KMS-11 (cell line): ENCODE data around the gene SCUBE1.

ENCODE experiments used
- H2AFZ ChIP-seq: fragments of 200-600 bp; sonication (generic); 2 replicates; pipeline ENCODE4 v1.6.1; 2016; ENCODE audit warnings: antibody characterized with exemption, mixed run types, low read depth
- H3K27ac ChIP-seq: fragments of 200-600 bp; sonication (generic); 2 replicates; pipeline ENCODE4 v1.6.1; 2016; ENCODE audit warnings: mild to moderate bottlenecking, mixed run types
- H3K27me3 ChIP-seq: fragments of 200-600 bp; sonication (generic); 2 replicates; pipeline ENCODE4 v1.6.1; 2017; ENCODE audit warnings: mild to moderate bottlenecking, low read depth, mixed run types, moderate library complexity; ENCODE audit not compliant: insufficient read depth
- H3K36me3 ChIP-seq: fragments of 200-600 bp; sonication (generic); 2 replicates; pipeline ENCODE4 v1.6.1; 2017; ENCODE audit warnings: mild to moderate bottlenecking, mixed run types; ENCODE audit not compliant: insufficient read depth
- H3K4me1 ChIP-seq: fragments of 200-600 bp; sonication (generic); 2 replicates; pipeline ENCODE4 v1.6.1; 2016; ENCODE audit warnings: mild to moderate bottlenecking, low read depth, mixed run types; ENCODE audit not compliant: poor library complexity, severe bottlenecking
- H3K4me2 ChIP-seq: fragments of 200-600 bp; sonication (generic); 2 replicates; pipeline ENCODE4 v1.7.0; 2016; ENCODE audit warnings: mild to moderate bottlenecking, mixed run types
- H3K4me3 ChIP-seq: fragments of 200-600 bp; sonication (generic); IDR thresholded peaks from 2 replicates; pipeline ENCODE4 v1.6.1; 2017; ENCODE audit warnings: low read depth, low read length, mixed read lengths; ENCODE audit not compliant: insufficient read depth
- H3K79me2 ChIP-seq: fragments of 200-600 bp; sonication (generic); 2 replicates; pipeline ENCODE4 v1.6.1; 2016; ENCODE audit warnings: low read depth, mixed run types; ENCODE audit not compliant: insufficient read depth
- H3K9ac ChIP-seq: fragments of 200-600 bp; sonication (generic); 2 replicates; pipeline ENCODE4 v1.6.1; 2016; ENCODE audit warnings: mild to moderate bottlenecking, mixed run types
- H4K20me1 ChIP-seq: fragments of 200-600 bp; sonication (generic); 2 replicates; pipeline ENCODE4 v1.6.1; 2016; ENCODE audit warnings: mild to moderate bottlenecking, mixed run types; ENCODE audit not compliant: insufficient read depth
- TF ChIP-seq, protein P1 (sequence below): fragments of 200-600 bp; sonication (generic); conservative IDR thresholded peaks from 2 replicates; pipeline ENCODE4 v1.6.1; 2017; ENCODE audit warnings: low read depth, mild to moderate bottlenecking, antibody characterized with exemption, low read length, moderate library complexity, mixed read lengths

The SCUBE1 gene

DNA sequence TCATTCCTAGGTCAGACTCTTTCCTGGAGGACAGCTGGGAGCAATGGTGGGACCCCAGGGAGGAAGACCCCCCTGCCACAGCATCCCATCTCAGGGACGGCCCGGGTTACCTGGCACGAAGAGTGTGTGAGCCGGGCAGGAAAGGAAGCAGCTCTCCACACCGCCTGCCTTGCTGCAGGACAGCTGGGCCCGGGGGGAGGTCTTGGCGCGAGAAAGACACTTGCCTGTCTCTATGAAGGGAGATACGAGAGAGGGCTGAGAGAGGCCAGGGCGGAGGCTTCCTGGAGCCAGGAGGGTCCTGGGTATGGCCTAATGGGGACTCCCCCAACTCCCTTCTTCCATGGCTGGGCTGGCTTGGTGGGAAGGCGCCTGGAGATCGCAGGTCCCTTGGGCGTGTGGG is 120.2 kb downstream of the SCUBE1 start:
- Histone ChIP-seq H3K4me2 (no peak overlapping the region), H4K20me1 (no peaks in the 10 kb centered on the region), H3K9ac (no peak overlapping the region), H3K4me1 (no peaks in the 10 kb centered on the region), H3K27me3 (peaks cover 44% of the 10 kb centered on the region), H3K79me2 (no peaks in the 10 kb centered on the region), H3K4me3 (no peak overlapping the region), H3K27ac (no peak overlapping the region), H2AFZ (no peak overlapping the region), H3K36me3 (no peaks in the 10 kb centered on the region)
- TF ChIP-seq, protein P1, sequence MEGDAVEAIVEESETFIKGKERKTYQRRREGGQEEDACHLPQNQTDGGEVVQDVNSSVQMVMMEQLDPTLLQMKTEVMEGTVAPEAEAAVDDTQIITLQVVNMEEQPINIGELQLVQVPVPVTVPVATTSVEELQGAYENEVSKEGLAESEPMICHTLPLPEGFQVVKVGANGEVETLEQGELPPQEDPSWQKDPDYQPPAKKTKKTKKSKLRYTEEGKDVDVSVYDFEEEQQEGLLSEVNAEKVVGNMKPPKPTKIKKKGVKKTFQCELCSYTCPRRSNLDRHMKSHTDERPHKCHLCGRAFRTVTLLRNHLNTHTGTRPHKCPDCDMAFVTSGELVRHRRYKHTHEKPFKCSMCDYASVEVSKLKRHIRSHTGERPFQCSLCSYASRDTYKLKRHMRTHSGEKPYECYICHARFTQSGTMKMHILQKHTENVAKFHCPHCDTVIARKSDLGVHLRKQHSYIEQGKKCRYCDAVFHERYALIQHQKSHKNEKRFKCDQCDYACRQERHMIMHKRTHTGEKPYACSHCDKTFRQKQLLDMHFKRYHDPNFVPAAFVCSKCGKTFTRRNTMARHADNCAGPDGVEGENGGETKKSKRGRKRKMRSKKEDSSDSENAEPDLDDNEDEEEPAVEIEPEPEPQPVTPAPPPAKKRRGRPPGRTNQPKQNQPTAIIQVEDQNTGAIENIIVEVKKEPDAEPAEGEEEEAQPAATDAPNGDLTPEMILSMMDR = no peak

DNA sequence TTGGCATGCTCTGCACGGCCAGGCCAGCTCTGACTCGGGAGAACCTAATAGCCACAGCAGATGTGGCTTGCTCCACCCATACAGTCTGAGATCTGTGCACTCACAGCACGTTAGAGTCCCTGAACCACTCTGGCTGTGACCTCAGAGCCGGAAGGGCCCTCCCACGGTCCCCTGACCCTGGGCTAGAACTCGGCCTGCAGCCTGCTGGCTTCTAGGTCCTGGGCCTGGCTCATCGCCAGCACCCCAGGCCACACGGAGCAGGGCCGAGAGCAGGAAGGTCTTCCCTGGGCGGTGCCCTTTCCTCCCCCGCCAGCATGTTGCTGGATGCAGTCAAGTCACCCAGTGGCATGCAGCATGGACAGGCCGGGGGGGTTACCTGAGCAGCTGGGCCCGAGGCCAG is 120.9 kb downstream of the SCUBE1 start:
- no peak overlapping the region for H3K4me2 ChIP-seq
- no peak overlapping the region for H3K4me3 ChIP-seq
- H3K27me3 ChIP-seq = peaks cover 44% of the 10 kb centered on the region
- no peaks in the 10 kb centered on the region for H3K79me2 ChIP-seq
- H3K9ac ChIP-seq = no peak overlapping the region
- H3K4me1 ChIP-seq = no peaks in the 10 kb centered on the region
- no peaks in the 10 kb centered on the region for H3K36me3 ChIP-seq
- H3K27ac ChIP-seq = no peak overlapping the region
- H4K20me1 ChIP-seq = no peaks in the 10 kb centered on the region
- TF ChIP-seq, protein P1 = no peak
- no peak overlapping the region for H2AFZ ChIP-seq

DNA sequence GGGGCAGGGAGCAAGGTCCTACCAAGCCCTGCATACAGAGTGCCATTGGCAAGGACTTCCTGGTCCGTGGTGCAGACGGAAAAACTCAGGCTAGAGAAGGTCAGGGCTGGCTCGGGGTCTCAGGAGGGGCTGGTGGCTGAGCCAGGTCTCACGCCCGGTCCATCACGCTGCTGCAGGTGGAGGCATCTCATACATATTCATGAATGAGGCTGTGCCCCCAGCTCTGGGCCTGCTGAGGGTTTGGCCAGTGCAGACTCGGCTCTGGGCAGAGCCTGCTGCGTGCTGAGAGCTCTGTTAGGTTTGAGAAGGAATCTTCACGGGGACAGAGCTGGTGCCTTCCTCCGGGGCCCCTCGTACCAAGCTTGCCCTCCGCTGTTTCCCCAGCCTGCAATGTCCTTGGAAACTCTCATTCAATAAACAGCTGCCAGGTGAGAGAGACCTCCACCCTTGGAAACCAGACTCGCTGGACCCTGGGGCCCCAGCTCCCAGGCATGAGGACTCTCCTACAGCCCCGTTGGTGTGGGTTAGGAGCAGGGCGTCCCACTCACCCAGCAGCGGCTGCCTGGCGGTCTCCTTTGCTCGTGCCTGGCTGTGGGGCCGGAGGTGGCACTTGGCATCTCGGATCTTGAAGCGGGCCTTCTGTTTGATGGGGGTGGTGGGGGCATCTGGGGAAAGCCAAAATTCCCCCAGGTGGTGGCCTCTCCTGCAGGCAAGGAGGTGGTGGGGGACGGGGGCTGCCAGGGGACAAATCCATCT is 122.4 kb downstream of the SCUBE1 start:
- Histone ChIP-seq H3K9ac (no peak overlapping the region), H3K4me2 (no peak overlapping the region), H3K27ac (no peak overlapping the region), H3K27me3 (peaks cover 48% of the 10 kb centered on the region; the same call in 1 of the 2 replicates), H3K4me3 (no peak overlapping the region), H3K79me2 (no peaks in the 10 kb centered on the region), H3K36me3 (no peaks in the 10 kb centered on the region), H3K4me1 (no peaks in the 10 kb centered on the region), H2AFZ (no peak overlapping the region), H4K20me1 (no peaks in the 10 kb centered on the region)
- TF ChIP-seq, protein P1 = no peak

DNA sequence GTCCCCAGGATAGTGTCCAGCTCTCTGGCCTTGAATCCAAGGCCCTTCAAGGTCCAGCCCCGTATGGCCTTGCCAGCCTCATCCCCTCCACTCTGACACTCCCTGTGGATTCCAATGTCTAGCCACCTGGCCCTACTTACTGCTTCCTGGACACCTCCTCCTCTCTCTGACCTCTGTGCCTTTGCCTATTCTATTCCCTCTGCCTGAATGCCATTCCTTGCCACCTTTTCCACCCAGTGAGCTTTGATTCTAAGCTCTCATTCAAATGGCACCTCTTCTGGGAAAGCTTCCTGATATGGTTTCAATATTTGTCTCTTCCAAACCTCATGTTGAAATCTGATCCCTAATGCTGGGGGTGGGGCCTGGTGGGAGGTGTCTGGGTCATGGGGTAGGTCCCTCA is 124.4 kb downstream of the SCUBE1 start:
- no peaks in the 10 kb centered on the region for H3K4me1 ChIP-seq
- peaks cover 58% of the 10 kb centered on the region for H3K27me3 ChIP-seq
- no peaks in the 10 kb centered on the region for H4K20me1 ChIP-seq
- TF ChIP-seq, protein P1 = no peak
- no peak overlapping the region for H3K4me2 ChIP-seq
- no peak overlapping the region for H2AFZ ChIP-seq
- no peaks in the 10 kb centered on the region for H3K79me2 ChIP-seq
- H3K36me3 ChIP-seq = no peaks in the 10 kb centered on the region
- H3K27ac ChIP-seq = no peak overlapping the region
- H3K4me3 ChIP-seq = no peak overlapping the region
- no peak overlapping the region for H3K9ac ChIP-seq
